Measurements from ENCODE around the gene MCTP1.
"Not testable (repeated sequence)": the region's sequence is repeated elsewhere in the genome, so short reads cannot be mapped to it uniquely, and the experiment has no call there.

Gene MCTP1

GRCh38 chr5:94863951-94864350, 420.9 kb downstream of the MCTP1 start:
- DNase-seq (ENCODE audit: low spot score) = no peak

DNA sequence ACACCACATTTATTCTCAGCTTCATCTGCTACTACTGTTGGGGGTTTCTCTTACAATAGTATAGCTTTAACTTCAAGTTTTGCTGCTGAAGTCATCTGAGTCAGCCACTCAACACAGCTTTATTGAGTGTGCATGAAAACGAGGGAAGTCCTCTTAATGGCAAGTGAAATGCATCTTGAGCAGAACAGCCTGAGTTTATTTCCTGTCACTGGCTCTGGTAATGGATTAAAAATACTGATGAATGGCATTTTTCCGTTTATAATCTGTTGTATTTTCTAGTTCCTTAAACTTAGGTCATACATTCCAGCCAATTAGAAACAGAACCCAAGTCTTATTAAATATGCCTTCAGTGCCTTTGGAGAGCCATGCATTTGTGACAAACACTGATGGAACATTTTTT, 427.8 kb downstream of the MCTP1 start:
- no peak for DNase-seq (ENCODE audit: low spot score)

DNA sequence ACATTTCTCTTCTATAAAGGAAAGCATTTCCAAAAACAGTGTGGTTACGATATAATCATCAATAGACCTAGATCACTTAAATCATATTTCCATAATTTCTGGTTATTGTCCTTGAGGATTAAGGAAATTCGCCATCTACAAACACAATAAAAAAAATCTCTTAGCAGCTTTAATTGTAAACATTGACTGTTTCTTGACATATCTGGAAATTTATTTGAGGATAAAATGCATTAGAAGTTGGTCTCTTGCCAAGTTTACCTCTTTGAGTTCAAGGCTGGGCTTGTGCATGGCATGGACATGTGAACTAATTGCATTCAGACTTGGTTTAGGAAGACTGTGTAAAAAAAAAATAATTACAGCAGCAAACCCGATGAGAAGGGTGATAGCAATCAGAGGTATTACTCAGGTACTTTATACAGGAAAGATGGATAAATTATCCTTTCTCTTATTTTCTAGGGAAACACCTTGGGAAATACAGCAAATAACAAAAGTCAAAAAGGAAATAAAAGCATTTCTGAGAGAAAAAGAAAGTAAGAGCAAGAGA, 428.6 kb downstream of the MCTP1 start:
- DNase-seq (ENCODE audit: low spot score) = no peak

GRCh38 chr5:94855543-94855942, 429.4 kb downstream of the MCTP1 start:
- no peak for DNase-seq (ENCODE audit: low spot score)

GRCh38 chr5:94853120-94853519, 431.8 kb downstream of the MCTP1 start:
- no peak for DNase-seq (ENCODE audit: low spot score)

GRCh38 chr5:94850960-94851359, 433.9 kb downstream of the MCTP1 start:
- no peak for DNase-seq (ENCODE audit: low spot score)

DNA sequence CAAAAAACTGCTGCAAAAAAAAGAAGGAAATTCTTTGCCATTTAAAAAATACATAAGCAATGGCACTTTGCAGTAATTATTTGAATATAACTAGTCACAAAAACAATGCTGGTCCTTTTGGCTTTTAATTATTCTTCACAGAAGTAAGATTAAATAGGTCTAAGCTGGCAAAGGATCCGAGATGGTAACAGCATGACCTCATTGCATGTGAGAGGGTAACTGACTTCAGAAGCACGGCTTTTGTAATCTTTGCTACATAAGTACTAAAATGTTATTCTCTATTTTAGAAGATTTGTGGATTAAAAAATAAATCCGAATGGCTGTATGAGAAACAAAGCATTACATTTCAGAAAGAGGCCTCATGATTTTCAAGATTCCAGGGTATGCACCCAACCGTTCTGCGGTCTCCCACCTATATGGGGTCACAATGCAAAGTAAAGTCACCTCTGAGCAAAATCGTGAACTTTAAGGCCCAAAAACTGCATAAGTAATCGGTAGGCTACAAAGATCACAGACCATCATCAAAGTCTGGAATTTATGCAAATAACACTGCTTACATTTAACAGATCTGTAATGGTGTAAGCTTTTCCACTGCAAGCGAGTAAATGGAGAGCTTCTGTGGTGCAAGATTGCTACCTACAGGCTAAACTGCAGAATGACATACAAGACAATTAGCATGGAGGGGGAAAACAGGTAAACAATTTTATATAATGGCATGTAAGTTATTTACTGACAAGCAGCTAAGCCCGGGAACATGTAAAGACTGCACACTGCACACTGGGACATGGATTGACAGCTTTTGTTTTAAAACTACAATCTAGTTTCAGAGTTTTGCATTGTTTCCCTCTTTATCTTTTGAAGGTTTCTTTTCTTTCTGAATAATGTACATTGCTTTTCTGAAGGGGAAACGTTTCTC, 434.8 kb downstream of the MCTP1 start:
- peak; percentile 69 for DNase-seq (ENCODE audit: low spot score)

GRCh38 chr5:94849324-94849723, 435.6 kb downstream of the MCTP1 start:
- no peak for DNase-seq (ENCODE audit: low spot score)

DNA sequence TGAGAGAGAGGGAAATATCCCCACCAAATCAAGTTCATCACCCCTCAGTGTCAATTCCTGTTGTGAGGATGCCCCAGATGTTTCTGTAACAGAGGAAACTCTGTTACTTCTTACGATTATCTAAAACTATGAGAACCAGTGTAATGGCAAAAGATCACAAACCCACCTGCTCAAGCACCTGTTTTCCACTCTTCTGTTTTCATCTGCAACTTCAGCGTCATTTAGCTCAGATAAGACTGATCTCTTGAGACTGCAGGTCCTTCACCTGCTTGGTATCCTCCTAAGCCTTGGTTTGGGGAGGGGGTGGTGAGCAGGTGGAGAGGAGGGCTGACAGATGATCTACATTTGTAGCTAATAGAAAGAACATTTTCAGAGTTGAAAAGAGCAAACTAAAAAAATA, 437.2 kb downstream of the MCTP1 start:
- no peak for DNase-seq (ENCODE audit: low spot score)

GRCh38 chr5:94847019-94847418, 437.9 kb downstream of the MCTP1 start:
- DNase-seq (ENCODE audit: low spot score) = no peak

GRCh38 chr5:94845696-94846095, 439.2 kb downstream of the MCTP1 start:
- DNase-seq (ENCODE audit: low spot score) = not testable (repeated sequence)

GRCh38 chr5:94841598-94842322, 443.1 kb downstream of the MCTP1 start:
- no peak for DNase-seq (ENCODE audit: low spot score)

DNA sequence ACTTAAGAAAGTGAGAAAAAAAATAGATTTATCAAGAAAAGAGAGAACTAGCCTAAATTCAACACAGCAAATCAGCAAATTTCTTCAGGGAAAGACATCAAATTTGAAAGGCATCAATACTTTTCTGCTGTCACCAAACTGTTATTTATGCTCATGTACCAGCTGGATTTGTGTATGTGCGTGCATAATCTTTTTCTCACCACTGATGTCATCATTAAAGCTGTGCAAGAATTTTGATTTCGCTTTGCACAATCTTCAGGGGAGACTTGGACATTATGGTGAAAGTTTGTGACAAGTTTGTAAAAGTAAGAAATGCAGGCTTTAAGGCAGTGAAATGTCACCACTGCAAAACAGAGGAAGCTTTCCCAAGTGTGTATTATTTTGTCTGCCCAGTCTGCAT, 451.0 kb downstream of the MCTP1 start:
- DNase-seq (ENCODE audit: low spot score) = no peak

GRCh38 chr5:94832685-94833084, 452.2 kb downstream of the MCTP1 start:
- no peak for DNase-seq (ENCODE audit: low spot score)

GRCh38 chr5:94830520-94830919, 454.4 kb downstream of the MCTP1 start:
- DNase-seq (ENCODE audit: low spot score) = no peak

DNA sequence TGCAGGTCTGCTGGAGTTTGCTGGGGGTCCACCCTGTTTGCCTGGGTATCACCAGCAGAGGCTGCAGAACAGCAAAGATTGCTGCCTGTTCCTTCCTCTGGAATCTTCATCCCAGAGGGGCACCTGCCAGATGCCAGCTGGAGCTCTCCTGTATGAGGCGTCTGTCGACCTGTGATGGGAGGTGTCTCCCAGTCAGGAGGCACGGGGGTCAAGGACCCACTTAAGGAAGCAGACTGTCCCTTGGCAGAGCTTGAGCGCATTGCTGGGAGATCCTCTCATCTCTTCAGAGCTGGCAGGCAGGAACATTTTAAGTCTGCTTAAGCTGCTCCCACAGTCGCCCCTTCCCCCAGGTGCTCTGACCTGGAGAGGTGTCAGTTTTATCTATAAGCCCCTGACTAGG, 456.7 kb downstream of the MCTP1 start:
- DNase-seq (ENCODE audit: low spot score) = not testable (repeated sequence)

DNA sequence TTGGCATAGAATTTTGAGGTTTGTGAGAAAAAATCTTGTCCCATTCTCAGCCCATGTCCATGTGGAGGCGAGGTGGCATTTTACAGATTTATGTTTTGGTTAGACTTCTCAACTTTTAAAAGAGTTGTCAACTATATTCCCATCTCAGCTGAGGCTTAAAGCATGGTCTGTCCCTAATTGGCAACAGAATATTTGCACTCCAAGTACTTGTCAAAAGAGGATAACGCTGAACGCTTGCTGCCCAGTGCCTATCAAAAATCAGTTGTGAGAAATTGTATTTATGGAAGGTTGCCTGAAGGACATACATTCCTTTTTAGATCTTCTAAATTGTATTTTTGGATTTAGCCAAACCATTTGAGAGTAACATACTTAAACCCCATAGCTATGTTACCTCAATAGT, 464.4 kb downstream of the MCTP1 start:
- no peak for DNase-seq (ENCODE audit: low spot score)

DNA sequence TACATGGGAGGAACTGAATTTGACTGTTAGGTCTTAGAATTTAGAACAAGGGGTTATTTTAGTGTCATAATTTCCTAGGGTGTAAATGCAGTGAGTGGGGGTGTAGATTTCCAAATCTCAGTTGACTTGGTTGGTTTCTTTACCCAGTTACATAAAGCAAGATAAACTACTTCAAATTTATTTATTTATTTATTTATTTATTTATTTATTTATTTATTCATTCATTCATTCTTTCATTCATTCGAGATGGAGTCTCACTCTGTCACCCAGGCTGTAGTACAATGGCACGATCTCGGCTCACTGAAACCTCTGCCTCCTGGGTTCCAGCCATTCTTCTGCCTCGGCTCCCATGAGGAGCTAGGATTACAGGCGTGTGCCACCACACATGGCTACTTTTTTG, 466.0 kb downstream of the MCTP1 start:
- no peak for DNase-seq (ENCODE audit: low spot score)

GRCh38 chr5:94815313-94816039, 469.4 kb downstream of the MCTP1 start:
- no peak for DNase-seq (ENCODE audit: low spot score)

- no peak for DNase-seq (ENCODE audit: low spot score)
Measured at GRCh38 chr5:94812232-94812631, 472.7 kb downstream of the MCTP1 start.

DNA sequence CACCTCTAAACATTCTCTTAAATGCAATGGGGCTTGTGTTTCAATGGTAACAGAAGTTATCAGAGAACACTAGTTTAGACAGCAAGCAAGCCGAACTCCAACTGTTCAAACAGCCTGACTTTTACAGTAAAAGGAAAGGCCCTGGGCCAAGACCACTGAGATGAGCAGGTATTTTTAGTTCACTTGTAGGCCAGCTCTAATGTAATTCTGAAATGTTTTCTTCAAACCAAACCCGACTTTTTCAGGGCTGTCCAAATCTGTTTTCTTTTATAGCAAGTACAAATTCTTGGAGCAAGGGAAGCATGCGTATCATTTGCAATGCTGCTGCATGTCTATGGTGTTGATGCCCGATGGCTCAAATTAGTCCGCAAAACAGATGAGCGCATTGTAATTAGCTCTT, 473.6 kb downstream of the MCTP1 start:
- no peak for DNase-seq (ENCODE audit: low spot score)

DNA sequence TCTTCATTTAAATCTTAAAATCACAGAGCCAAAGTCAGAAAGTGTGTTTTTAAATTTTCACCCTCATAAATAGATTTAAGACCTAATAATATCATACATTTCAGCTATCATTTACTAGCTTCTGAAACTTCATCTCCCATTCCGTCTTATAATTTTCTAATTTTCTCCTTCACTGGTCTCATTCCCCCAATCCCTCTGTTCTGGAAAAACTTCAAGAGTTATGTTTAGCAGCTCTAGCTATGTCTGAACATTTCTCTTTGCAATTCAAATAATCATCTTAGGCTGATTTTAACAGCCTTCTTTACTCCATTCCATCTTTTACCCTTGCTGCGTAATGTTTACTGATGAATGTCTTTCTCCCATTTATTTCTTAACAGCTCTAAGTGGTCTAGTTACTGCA, 474.0 kb downstream of the MCTP1 start:
- no peak for DNase-seq (ENCODE audit: low spot score)

All from AG08395 (cell line).